HEK293 (cell line): ENCODE measurements around the gene DNAJB11.

ENCODE experiments used
- GLI4 ChIP-seq: fragments of 450-650 bp; formaldehyde crosslinking; IDR thresholded peaks from 2 replicates; pipeline ENCODE4 v1.5.1; 2016; ENCODE audit warnings: missing biosample characterization, missing genetic modification characterization
- OSR2 ChIP-seq: fragments of 450-650 bp; formaldehyde crosslinking; IDR thresholded peaks from 2 replicates; pipeline ENCODE4 v1.5.1; 2016; ENCODE audit warnings: missing biosample characterization, missing genetic modification characterization
- PRDM1 ChIP-seq: fragments of 450-650 bp; formaldehyde crosslinking; IDR thresholded peaks from 2 replicates; pipeline ENCODE4; 2016; ENCODE audit warnings: missing biosample characterization, missing genetic modification characterization
- YY1 ChIP-seq: fragments of 450-650 bp; formaldehyde crosslinking; IDR thresholded peaks from 2 replicates; pipeline ENCODE4 v1.5.1; 2018; ENCODE audit warnings: missing biosample characterization, missing genetic modification characterization
- ZBTB20 ChIP-seq: fragments of 450-650 bp; formaldehyde crosslinking; IDR thresholded peaks from 2 replicates; pipeline ENCODE4 v1.5.1; 2016; ENCODE audit warnings: missing biosample characterization, missing genetic modification characterization
- ZEB2 ChIP-seq: fragments of 450-650 bp; formaldehyde crosslinking; IDR thresholded peaks from 2 replicates; pipeline ENCODE4 v1.5.1; 2016; ENCODE audit warnings: missing biosample characterization, missing genetic modification characterization
- ZIC2 ChIP-seq: fragments of 450-650 bp; formaldehyde crosslinking; IDR thresholded peaks from 2 replicates; pipeline ENCODE4 v1.5.1; 2016; ENCODE audit warnings: missing biosample characterization, missing genetic modification characterization
- ZNF112 ChIP-seq: fragments of 450-650 bp; formaldehyde crosslinking; IDR thresholded peaks from 2 replicates; pipeline ENCODE4 v1.5.0; 2017; ENCODE audit warnings: missing biosample characterization, missing genetic modification characterization
- ZNF138 ChIP-seq: fragments of 450-650 bp; formaldehyde crosslinking; IDR thresholded peaks from 2 replicates; pipeline ENCODE4 v1.5.1; 2016; ENCODE audit warnings: missing biosample characterization, missing genetic modification characterization, borderline replicate concordance
- ZNF184 ChIP-seq: fragments of 450-650 bp; IDR thresholded peaks from 2 replicates; pipeline ENCODE4 v1.5.1; 2018; ENCODE audit warnings: missing biosample characterization, mild to moderate bottlenecking, missing genetic modification characterization
- ZNF211 ChIP-seq: fragments of 450-650 bp; formaldehyde crosslinking; IDR thresholded peaks from 2 replicates; pipeline ENCODE4 v1.5.1; 2016; ENCODE audit warnings: low read depth, missing biosample characterization, missing genetic modification characterization
- ZNF221 ChIP-seq: fragments of 450-650 bp; formaldehyde crosslinking; IDR thresholded peaks from 2 replicates; pipeline ENCODE4 v1.5.1; 2017; ENCODE audit warnings: missing biosample characterization, missing genetic modification characterization, borderline replicate concordance
- ZNF302 ChIP-seq: fragments of 450-650 bp; formaldehyde crosslinking; IDR thresholded peaks from 2 replicates; pipeline ENCODE4 v1.5.1; 2016; ENCODE audit warnings: missing biosample characterization, missing genetic modification characterization, low read depth
- ZNF341 ChIP-seq: fragments of 450-650 bp; formaldehyde crosslinking; IDR thresholded peaks from 2 replicates; pipeline ENCODE4; 2016; ENCODE audit warnings: low read depth, missing biosample characterization, missing genetic modification characterization
- ZNF350 ChIP-seq: fragments of 450-650 bp; formaldehyde crosslinking; IDR thresholded peaks from 2 replicates; pipeline ENCODE4 v1.5.0; 2017; ENCODE audit warnings: missing biosample characterization, mild to moderate bottlenecking, missing genetic modification characterization
- ZNF416 ChIP-seq: fragments of 450-650 bp; formaldehyde crosslinking; IDR thresholded peaks from 2 replicates; pipeline ENCODE4 v1.5.1; 2016; ENCODE audit warnings: missing biosample characterization, missing genetic modification characterization
- ZNF48 ChIP-seq: fragments of 450-650 bp; formaldehyde crosslinking; IDR thresholded peaks from 2 replicates; pipeline ENCODE4 v1.5.1; 2016; ENCODE audit warnings: missing biosample characterization, missing genetic modification characterization
- ZNF544 ChIP-seq: fragments of 450-650 bp; formaldehyde crosslinking; IDR thresholded peaks from 2 replicates; pipeline ENCODE4 v1.5.0; 2017; ENCODE audit warnings: missing biosample characterization, missing genetic modification characterization
- ZNF548 ChIP-seq: fragments of 450-650 bp; formaldehyde crosslinking; IDR thresholded peaks from 2 replicates; pipeline ENCODE4 v1.5.1; 2016; ENCODE audit warnings: missing biosample characterization, missing genetic modification characterization
- ZNF626 ChIP-seq: fragments of 450-650 bp; sonication (Bioruptor Pico); formaldehyde crosslinking; IDR thresholded peaks from 2 replicates; pipeline ENCODE4 v1.5.1; 2018; ENCODE audit warnings: missing biosample characterization, missing genetic modification characterization, inconsistent platforms
- ZNF658 ChIP-seq: fragments of 450-650 bp; formaldehyde crosslinking; IDR thresholded peaks from 2 replicates; pipeline ENCODE4; 2016; ENCODE audit warnings: missing biosample characterization, missing genetic modification characterization
- ZNF768 ChIP-seq: fragments of 450-650 bp; formaldehyde crosslinking; IDR thresholded peaks from 2 replicates; pipeline ENCODE4 v1.5.1; 2018; ENCODE audit warnings: missing biosample characterization, mild to moderate bottlenecking, missing genetic modification characterization
- ZSCAN23 ChIP-seq: fragments of 450-650 bp; formaldehyde crosslinking; IDR thresholded peaks from 2 replicates; pipeline ENCODE4 v1.5.1; 2016; ENCODE audit warnings: missing biosample characterization, missing genetic modification characterization
- ZSCAN30 ChIP-seq: fragments of 450-650 bp; IDR thresholded peaks from 2 replicates; pipeline ENCODE4 v1.5.1; 2018; ENCODE audit warnings: missing biosample characterization, mild to moderate bottlenecking, missing genetic modification characterization, moderate library complexity
- TF ChIP-seq, protein P1 (sequence below): fragments of 450-650 bp; formaldehyde crosslinking; IDR thresholded peaks from 2 replicates; pipeline ENCODE4 v1.5.1; 2016; ENCODE audit warnings: missing biosample characterization, missing genetic modification characterization
- TF ChIP-seq, protein P2 (sequence below): fragments of 450-650 bp; formaldehyde crosslinking; IDR thresholded peaks from 2 replicates; pipeline ENCODE4 v1.5.1; 2016; ENCODE audit warnings: missing biosample characterization, missing genetic modification characterization
- TF ChIP-seq, protein P3 (sequence below): fragments of 450-650 bp; formaldehyde crosslinking; IDR thresholded peaks from 2 replicates; pipeline ENCODE4 v1.5.0; 2017; ENCODE audit warnings: missing biosample characterization, missing genetic modification characterization, borderline replicate concordance
- TF ChIP-seq, protein P4 (sequence below): fragments of 450-650 bp; formaldehyde crosslinking; IDR thresholded peaks from 2 replicates; pipeline ENCODE4 v1.5.1; 2016; ENCODE audit warnings: missing biosample characterization, missing genetic modification characterization
- TF ChIP-seq, protein P5 (sequence below): fragments of 450-650 bp; formaldehyde crosslinking; IDR thresholded peaks from 2 replicates; pipeline ENCODE4 v1.5.1; 2016; ENCODE audit warnings: missing biosample characterization, missing genetic modification characterization
- TF ChIP-seq, protein P6 (sequence below): fragments of 450-650 bp; formaldehyde crosslinking; IDR thresholded peaks from 2 replicates; pipeline ENCODE4 v1.5.1; 2016; ENCODE audit warnings: missing biosample characterization, missing genetic modification characterization, borderline replicate concordance

The DNAJB11 gene

DNA sequence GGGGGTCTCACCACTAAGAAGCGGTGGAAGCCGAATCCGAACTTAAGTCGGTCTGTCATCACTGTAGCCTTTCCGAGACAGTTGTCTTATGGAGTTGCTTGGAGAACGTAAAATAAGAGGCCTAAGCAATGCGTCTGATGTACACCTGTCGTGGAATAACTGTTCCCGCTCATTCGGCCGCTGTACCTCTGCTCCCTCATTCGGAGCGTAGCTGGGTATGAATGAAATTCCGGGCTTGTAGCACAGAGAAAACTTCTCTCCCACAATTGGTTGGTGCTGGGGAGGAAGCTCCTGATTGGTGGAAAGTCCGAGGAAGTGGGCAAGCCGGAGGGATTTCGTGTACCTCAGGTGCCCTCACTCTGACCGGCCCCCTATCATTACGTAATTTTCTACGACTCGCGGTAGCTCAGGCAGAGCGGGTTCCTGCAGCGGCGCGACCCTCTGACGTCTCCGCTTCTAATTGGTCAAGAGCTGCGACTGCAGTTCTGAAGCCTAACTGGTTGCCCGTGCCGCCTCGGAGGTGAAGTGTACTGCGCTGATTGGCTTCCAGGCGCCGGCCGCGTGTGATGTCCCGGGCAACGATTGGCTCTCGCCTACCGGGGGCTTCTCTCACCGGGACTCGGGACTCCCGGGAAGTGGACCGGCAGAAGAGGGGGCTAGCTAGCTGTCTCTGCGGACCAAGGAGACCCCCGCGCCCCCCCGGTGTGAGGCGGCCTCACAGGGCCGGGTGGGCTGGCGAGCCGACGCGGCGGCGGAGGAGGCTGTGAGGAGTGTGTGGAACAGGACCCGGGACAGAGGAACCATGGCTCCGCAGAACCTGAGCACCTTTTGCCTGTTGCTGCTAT lies at the start of gene DNAJB11 (continued):
- TF ChIP-seq, protein P1, sequence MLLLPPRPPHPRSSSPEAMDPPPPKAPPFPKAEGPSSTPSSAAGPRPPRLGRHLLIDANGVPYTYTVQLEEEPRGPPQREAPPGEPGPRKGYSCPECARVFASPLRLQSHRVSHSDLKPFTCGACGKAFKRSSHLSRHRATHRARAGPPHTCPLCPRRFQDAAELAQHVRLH (tag by site-specific recombination), result no peak
- TF ChIP-seq ZSCAN23 (tag by site-specific recombination), result no peak
- TF ChIP-seq ZNF626, result no peak
- TF ChIP-seq ZEB2, result peak; percentile 70
- no peak for TF ChIP-seq ZNF138
- TF ChIP-seq GLI4 (tag by site-specific recombination), result no peak
- TF ChIP-seq OSR2 (tag by site-specific recombination), result 0 out of 2 replicates have a peak, but pooled peaks have one; percentile 27
- TF ChIP-seq ZNF221 (tag by site-specific recombination), result no peak
- no peak for TF ChIP-seq ZSCAN30
- TF ChIP-seq, protein P2, sequence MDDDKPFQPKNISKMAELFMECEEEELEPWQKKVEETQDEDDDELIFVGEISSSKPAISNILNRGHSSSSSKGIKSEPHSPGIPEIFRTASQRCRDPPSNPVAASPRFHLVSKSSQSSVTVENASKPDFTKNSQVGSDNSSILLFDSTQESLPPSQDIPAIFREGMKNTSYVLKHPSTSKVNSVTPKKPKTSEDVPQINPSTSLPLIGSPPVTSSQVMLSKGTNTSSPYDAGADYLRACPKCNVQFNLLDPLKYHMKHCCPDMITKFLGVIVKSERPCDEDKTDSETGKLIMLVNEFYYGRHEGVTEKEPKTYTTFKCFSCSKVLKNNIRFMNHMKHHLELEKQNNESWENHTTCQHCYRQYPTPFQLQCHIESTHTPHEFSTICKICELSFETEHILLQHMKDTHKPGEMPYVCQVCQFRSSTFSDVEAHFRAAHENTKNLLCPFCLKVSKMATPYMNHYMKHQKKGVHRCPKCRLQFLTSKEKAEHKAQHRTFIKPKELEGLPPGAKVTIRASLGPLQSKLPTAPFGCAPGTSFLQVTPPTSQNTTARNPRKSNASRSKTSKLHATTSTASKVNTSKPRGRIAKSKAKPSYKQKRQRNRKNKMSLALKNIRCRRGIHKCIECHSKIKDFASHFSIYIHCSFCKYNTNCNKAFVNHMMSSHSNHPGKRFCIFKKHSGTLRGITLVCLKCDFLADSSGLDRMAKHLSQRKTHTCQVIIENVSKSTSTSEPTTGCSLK (tag by site-specific recombination), result no peak
- no peak for TF ChIP-seq ZNF416 (tag by site-specific recombination)
- TF ChIP-seq PRDM1 (tag by site-specific recombination), result no peak
- TF ChIP-seq YY1, result no peak
- TF ChIP-seq ZNF658 (tag by site-specific recombination), result no peak
- TF ChIP-seq, protein P3, sequence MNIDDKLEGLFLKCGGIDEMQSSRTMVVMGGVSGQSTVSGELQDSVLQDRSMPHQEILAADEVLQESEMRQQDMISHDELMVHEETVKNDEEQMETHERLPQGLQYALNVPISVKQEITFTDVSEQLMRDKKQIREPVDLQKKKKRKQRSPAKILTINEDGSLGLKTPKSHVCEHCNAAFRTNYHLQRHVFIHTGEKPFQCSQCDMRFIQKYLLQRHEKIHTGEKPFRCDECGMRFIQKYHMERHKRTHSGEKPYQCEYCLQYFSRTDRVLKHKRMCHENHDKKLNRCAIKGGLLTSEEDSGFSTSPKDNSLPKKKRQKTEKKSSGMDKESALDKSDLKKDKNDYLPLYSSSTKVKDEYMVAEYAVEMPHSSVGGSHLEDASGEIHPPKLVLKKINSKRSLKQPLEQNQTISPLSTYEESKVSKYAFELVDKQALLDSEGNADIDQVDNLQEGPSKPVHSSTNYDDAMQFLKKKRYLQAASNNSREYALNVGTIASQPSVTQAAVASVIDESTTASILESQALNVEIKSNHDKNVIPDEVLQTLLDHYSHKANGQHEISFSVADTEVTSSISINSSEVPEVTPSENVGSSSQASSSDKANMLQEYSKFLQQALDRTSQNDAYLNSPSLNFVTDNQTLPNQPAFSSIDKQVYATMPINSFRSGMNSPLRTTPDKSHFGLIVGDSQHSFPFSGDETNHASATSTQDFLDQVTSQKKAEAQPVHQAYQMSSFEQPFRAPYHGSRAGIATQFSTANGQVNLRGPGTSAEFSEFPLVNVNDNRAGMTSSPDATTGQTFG (tag by site-specific recombination), result no peak
- no peak for TF ChIP-seq ZNF341 (tag by site-specific recombination)
- no peak for TF ChIP-seq ZNF48 (tag by site-specific recombination)
- TF ChIP-seq ZBTB20, result peak; percentile 97
- no peak for TF ChIP-seq ZNF544 (tag by site-specific recombination)
- TF ChIP-seq, protein P4, sequence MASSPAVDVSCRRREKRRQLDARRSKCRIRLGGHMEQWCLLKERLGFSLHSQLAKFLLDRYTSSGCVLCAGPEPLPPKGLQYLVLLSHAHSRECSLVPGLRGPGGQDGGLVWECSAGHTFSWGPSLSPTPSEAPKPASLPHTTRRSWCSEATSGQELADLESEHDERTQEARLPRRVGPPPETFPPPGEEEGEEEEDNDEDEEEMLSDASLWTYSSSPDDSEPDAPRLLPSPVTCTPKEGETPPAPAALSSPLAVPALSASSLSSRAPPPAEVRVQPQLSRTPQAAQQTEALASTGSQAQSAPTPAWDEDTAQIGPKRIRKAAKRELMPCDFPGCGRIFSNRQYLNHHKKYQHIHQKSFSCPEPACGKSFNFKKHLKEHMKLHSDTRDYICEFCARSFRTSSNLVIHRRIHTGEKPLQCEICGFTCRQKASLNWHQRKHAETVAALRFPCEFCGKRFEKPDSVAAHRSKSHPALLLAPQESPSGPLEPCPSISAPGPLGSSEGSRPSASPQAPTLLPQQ (tag by site-specific recombination), result no peak
- TF ChIP-seq ZNF112 (tag by site-specific recombination), result no peak
- TF ChIP-seq ZNF350 (tag by site-specific recombination), result no peak
- peak; percentile 24; the same call in 1 of the 2 replicates for TF ChIP-seq ZIC2
- no peak for TF ChIP-seq ZNF548 (tag by site-specific recombination)
- TF ChIP-seq ZNF184 (tag by site-specific recombination), result no peak
- TF ChIP-seq ZNF768 (tag by site-specific recombination), result no peak
- TF ChIP-seq, protein P5, sequence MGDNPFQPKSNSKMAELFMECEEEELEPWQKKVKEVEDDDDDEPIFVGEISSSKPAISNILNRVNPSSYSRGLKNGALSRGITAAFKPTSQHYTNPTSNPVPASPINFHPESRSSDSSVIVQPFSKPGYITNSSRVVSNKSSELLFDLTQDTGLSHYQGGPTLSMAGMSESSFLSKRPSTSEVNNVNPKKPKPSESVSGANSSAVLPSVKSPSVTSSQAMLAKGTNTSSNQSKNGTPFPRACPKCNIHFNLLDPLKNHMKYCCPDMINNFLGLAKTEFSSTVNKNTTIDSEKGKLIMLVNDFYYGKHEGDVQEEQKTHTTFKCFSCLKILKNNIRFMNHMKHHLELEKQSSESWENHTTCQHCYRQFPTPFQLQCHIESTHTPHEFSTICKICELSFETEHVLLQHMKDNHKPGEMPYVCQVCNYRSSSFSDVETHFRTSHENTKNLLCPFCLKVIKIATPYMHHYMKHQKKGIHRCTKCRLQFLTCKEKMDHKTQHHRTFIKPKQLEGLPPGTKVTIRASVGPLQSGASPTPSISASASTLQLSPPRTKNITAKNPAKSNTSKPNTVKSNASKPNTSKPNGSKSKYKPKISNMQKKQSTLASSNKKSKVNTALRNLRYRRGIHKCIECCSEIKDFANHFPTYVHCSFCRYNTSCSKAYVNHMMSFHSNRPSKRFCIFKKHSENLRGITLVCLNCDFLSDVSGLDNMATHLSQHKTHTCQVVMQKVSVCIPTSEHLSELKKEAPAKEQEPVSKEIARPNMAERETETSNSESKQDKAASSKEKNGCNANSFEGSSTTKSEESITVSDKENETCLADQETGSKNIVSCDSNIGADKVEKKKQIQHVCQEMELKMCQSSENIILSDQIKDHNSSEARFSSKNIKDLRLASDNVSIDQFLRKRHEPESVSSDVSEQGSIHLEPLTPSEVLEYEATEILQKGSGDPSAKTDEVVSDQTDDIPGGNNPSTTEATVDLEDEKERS, result no peak
- TF ChIP-seq, protein P6, sequence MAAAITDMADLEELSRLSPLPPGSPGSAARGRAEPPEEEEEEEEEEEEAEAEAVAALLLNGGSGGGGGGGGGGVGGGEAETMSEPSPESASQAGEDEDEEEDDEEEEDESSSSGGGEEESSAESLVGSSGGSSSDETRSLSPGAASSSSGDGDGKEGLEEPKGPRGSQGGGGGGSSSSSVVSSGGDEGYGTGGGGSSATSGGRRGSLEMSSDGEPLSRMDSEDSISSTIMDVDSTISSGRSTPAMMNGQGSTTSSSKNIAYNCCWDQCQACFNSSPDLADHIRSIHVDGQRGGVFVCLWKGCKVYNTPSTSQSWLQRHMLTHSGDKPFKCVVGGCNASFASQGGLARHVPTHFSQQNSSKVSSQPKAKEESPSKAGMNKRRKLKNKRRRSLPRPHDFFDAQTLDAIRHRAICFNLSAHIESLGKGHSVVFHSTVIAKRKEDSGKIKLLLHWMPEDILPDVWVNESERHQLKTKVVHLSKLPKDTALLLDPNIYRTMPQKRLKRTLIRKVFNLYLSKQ (tag by site-specific recombination), result no peak
- no peak for TF ChIP-seq ZNF302 (tag by site-specific recombination)
- no peak for TF ChIP-seq ZNF211 (tag by site-specific recombination)
